Esophagus muscularis mucosa (tissue), 4 donors: ENCODE data around the gene AP1B1. TPM values are rescaled to one million over a fixed set of nuclear protein-coding genes. Genes with fewer than 3 reads are reported as not detected.

Source experiments
- DNase-seq: peaks from one replicate; pipeline ENCODE4 v3.0.0-alpha.2; 2017; ENCODE audit errors: extremely low spot score
- H3K27ac ChIP-seq, 4 donors: fragments of 200-600 bp; sonication (generic); replicated peaks in 1 of 4; 1 replicate in 3 of 4; 2 replicates in 1 of 4; pipeline ENCODE4 v1.5.1; 2016 to 2019; ENCODE audit warnings: mild to moderate bottlenecking in 1 of 4
- H3K27me3 ChIP-seq, 4 donors: fragments of 200-600 bp; sonication (generic); one replicate each; pipeline versions ENCODE4 v1.5.1 to v1.6.0; 2016 to 2019
- H3K36me3 ChIP-seq, 4 donors: fragments of 200-600 bp; sonication (generic); one replicate each; pipeline ENCODE4 v1.5.1; 2016 to 2019
- H3K4me1 ChIP-seq, 4 donors: fragments of 200-600 bp; sonication (generic); one replicate each; pipeline ENCODE4 v1.5.1; 2016 to 2019
- H3K4me3 ChIP-seq, 4 donors: fragments of 200-600 bp; sonication (generic); 1 replicate in 2 of 4; 2 replicates in 2 of 4; pipeline ENCODE4 v1.5.1; 2016 to 2019; ENCODE audit warnings: mild to moderate bottlenecking in 4 of 4, moderate library complexity in 1 of 4
- H3K9me3 ChIP-seq, 4 donors: fragments of 200-600 bp; sonication (generic); 1 replicate in 3 of 4; 2 replicates in 1 of 4; pipeline ENCODE4 v1.5.1; 2016 to 2019
- EP300 ChIP-seq: sonication (generic); formaldehyde crosslinking; IDR thresholded peaks from one replicate; pipeline ENCODE4 v1.6.1; 2017; ENCODE audit warnings: antibody characterized with exemption
- POLR2A ChIP-seq: fragments of 450-650 bp; IDR thresholded peaks from one replicate; pipeline ENCODE4 v1.6.1; 2017; ENCODE audit warnings: antibody characterized with exemption, moderate library complexity, mild to moderate bottlenecking, low read depth
- POLR2AphosphoS5 ChIP-seq, 2 donors: sonication (generic); formaldehyde crosslinking; IDR thresholded peaks; one replicate each; pipeline ENCODE4 v1.6.1; 2017; ENCODE audit warnings: antibody characterized with exemption in 2 of 2
- WGBS: methylation state at CpG from one replicate; pipeline ENCODE4 v1.1.5; 2018; 5-methylcytosine and 5-hydroxymethylcytosine counted together
- intact Hi-C: fragments of 100-400 bp; cut with DNase I; formaldehyde crosslinking; loops from one replicate; pipeline ENCODE4 v1.15.1; 2023
- total RNA-seq, 4 donors: library from RNA; depleted of rRNA; stranded (reverse); fragments of >200 nt; gene quantifications; one replicate each; pipeline versions ENCODE4 v1.1.0 to v1.2.1, GENCODE V29; 2016
- TF ChIP-seq, protein P1 (sequence below), 3 experiments: fragments of 200-600 bp in 2 of 3; fragments of 450-650 bp in 1 of 3; sonication (generic) in 2 of 3; IDR thresholded peaks; one replicate each; pipeline ENCODE4 v1.5.1; 2017 to 2019; ENCODE audit warnings: antibody characterized with exemption in 3 of 3, mild to moderate bottlenecking in 2 of 3, moderate library complexity in 1 of 3

Gene AP1B1
- total RNA-seq, 4 donors from 2014 or later: 55.6 to 72.2 (median 57.4) TPM

GRCh38 chr22:29388759-29389090 is 355 bp upstream of the AP1B1 start:
- Histone ChIP-seq H3K4me1 (peaks cover 12 to 48% (median 38%) of the 10 kb centered on the region in 4 donors), H3K4me3 (peak overlapping the region; percentile 69 to 80 (median 74)), H3K36me3 (peaks cover 0 to 11% (median 4%) of the 10 kb centered on the region in 4 donors), H3K27ac (peak overlapping the region; percentile 83 to 91 (median 85)), H3K9me3 (no peaks in the 10 kb centered on the region), H3K27me3 (no peaks in the 10 kb centered on the region)
- WGBS: 20% methylated on average over 9 of the region's 9 CpGs
- no peak for DNase-seq
- intact Hi-C loops: loop anchor here (2.0 kb wide), 1 partner anchor 82 kb away; the partner anchor contains the start of gene GAS2L1
- TF ChIP-seq, protein P1, sequence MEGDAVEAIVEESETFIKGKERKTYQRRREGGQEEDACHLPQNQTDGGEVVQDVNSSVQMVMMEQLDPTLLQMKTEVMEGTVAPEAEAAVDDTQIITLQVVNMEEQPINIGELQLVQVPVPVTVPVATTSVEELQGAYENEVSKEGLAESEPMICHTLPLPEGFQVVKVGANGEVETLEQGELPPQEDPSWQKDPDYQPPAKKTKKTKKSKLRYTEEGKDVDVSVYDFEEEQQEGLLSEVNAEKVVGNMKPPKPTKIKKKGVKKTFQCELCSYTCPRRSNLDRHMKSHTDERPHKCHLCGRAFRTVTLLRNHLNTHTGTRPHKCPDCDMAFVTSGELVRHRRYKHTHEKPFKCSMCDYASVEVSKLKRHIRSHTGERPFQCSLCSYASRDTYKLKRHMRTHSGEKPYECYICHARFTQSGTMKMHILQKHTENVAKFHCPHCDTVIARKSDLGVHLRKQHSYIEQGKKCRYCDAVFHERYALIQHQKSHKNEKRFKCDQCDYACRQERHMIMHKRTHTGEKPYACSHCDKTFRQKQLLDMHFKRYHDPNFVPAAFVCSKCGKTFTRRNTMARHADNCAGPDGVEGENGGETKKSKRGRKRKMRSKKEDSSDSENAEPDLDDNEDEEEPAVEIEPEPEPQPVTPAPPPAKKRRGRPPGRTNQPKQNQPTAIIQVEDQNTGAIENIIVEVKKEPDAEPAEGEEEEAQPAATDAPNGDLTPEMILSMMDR (IDR thresholded peaks at IDR 0.05): no peak
- TF ChIP-seq POLR2AphosphoS5 (IDR thresholded peaks at IDR 0.05): no peak
- TF ChIP-seq POLR2A: no peak
- TF ChIP-seq EP300: no peak

DNA sequence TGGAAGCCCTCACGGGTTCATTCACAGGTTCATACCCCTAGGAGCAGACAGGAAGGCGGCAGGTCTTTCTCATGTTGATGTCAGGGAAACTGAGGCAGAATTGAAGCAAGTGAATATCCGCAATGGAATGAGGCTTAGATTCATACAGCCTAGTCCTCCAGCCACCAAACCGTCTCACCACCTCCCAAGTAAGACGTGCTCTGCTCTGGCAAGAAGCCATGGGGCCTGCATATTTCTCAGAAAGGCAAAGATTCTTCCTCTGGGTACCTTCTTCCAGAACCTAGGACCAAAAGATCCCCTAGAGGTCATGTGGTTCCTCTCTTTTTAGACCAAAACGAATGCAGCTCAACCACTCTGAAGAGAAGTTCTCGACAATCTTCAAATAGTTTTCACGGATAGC is 1.7 kb downstream of the AP1B1 start:
- intact Hi-C loops: no loop called here
- Histone ChIP-seq H3K36me3 (peaks cover 0 to 18% (median 5%) of the 10 kb centered on the region in 4 donors), H3K27me3 (no peaks in the 10 kb centered on the region), H3K9me3 (no peaks in the 10 kb centered on the region), H3K4me1 (peaks cover 17 to 56% (median 41%) of the 10 kb centered on the region in 4 donors), H3K27ac (peak overlapping the region in 3 of 4 donors; percentile 2 to 19 (median 4)), H3K4me3 (no peak overlapping the region)
- no peak for DNase-seq
- 62% methylated on average over 8 of the region's 8 CpGs for WGBS
- TF ChIP-seq, protein P1 (IDR thresholded peaks at IDR 0.05): no peak
- no peak for TF ChIP-seq POLR2A
- TF ChIP-seq EP300: no peak
- TF ChIP-seq POLR2AphosphoS5 (IDR thresholded peaks at IDR 0.05): no peak

DNA sequence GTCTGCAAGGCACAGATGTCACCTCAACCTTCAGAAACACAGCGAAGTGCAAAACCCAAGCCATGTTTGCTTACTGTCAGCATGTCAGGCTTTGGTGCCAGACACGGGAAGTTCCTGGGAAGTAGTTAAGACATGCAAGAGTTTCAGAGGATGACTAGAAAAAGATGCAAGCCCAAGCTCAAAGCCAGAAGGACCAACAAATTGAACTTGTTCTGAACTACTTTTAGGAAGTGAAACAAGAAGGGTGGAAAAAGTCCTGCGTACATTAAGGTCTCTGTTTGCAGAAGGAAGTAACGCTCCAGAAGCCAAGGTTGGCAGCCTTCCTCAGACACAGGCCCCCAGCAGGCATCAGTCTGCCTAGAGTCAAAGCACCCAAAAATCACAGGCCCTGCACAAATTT is 2.6 kb downstream of the AP1B1 start:
- peaks cover 0 to 21% (median 9%) of the 10 kb centered on the region in 4 donors for H3K36me3 ChIP-seq
- TF ChIP-seq POLR2A (no peak), POLR2AphosphoS5 (IDR thresholded peaks at IDR 0.05) (peak in 1 of 2 donors; percentile 29)
- DNase-seq: no peak

DNA sequence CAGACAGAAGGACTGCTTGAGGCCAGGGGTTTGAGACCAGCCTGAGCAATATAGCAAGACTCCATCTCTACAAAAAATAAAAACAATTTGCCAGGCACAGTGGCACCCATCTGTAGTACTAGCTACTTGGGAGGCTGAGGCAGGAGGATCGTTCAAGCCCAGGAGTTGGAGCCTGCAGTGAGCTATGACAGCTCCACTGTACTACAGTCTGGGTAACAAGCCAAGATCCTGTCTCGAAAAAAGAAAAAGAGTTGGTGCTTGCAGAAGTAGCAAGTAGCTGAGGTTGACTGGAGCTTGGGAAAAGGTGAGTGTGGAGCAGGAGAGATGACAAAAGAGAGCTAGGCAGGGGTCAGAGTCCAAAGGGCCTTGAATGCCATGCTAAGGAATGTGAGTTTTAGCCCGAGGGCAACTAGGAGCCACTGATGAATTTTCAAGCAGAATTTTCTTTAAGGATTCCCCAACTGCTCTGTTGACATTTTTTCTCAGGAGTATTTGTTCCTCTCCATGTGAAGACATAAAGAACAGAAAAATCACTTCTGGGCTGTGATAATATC is 3.1 kb downstream of the AP1B1 start:
- 61% methylated on average over 3 of the region's 3 CpGs for WGBS
- Histone ChIP-seq H3K27me3 (no peaks in the 10 kb centered on the region), H3K4me1 (peaks cover 17 to 59% (median 43%) of the 10 kb centered on the region in 4 donors), H3K36me3 (peaks cover 0 to 21% (median 9%) of the 10 kb centered on the region in 4 donors), H3K9me3 (no peaks in the 10 kb centered on the region), H3K4me3 (no peak overlapping the region), H3K27ac (no peak overlapping the region)
- DNase-seq: no peak
- intact Hi-C loops: no loop called here
- TF ChIP-seq EP300 (no peak), POLR2A (no peak), POLR2AphosphoS5 (IDR thresholded peaks at IDR 0.05) (no peak)
- TF ChIP-seq, protein P1 (IDR thresholded peaks at IDR 0.05): no peak

More for the DNA sequence above, 2.6 kb downstream of the AP1B1 start:
- Histone ChIP-seq H3K27me3 (no peaks in the 10 kb centered on the region), H3K9me3 (no peaks in the 10 kb centered on the region), H3K27ac (peak overlapping the region in 2 of 4 donors; percentile 19 to 31), H3K4me3 (no peak overlapping the region), H3K4me1 (peaks cover 17 to 56% (median 42%) of the 10 kb centered on the region in 4 donors)
- WGBS: 52% methylated on average over 4 of the region's 4 CpGs
- intact Hi-C loops: no loop called here

DNA sequence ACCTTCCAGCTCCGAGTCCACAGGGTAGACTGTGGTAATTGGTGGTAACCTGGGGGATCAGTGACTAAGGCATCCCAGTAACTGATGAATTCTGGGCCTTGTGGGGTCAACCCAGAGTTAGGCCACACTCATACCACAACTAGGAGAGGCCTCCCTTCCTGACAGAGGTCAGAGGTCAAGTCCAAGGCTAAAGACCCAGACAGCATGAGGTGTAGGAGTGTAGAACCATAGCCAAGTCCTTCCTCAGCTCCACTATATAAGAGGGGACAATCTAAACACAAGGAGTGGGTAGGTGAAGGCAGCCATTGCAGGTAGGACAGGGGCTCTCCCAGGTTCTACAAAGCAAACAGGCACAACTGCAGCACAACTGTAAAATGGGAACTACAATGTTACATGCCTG is 4.6 kb downstream of the AP1B1 start:
- no peaks in the 10 kb centered on the region for H3K9me3 ChIP-seq
- TF ChIP-seq, protein P1 (IDR thresholded peaks at IDR 0.05): no peak
- TF ChIP-seq EP300: no peak
- no peak for TF ChIP-seq POLR2AphosphoS5 (IDR thresholded peaks at IDR 0.05)
- no peak for TF ChIP-seq POLR2A
- no peaks in the 10 kb centered on the region for H3K27me3 ChIP-seq
- H3K4me1 ChIP-seq: peaks cover 11 to 58% (median 40%) of the 10 kb centered on the region in 4 donors
- H3K27ac ChIP-seq: no peak overlapping the region
- WGBS: 100% methylated on average over 1 of the region's 1 CpG
- peaks cover 0 to 26% (median 9%) of the 10 kb centered on the region in 4 donors for H3K36me3 ChIP-seq
- DNase-seq: no peak
- intact Hi-C loops: no loop called here
- H3K4me3 ChIP-seq: no peak overlapping the region
